H7 (cell line): Measurements from ENCODE around the gene ARHGAP45. TPM values are rescaled to one million over a fixed set of nuclear protein-coding genes. Genes with fewer than 3 reads are reported as not detected.

ENCODE experiments used
- DNase-seq: peaks from one replicate; pipeline ENCODE4 v3.0.0; 2012
- H3K27me3 ChIP-seq: 2 replicates; pipeline ENCODE4 v1.6.0; 2011; ENCODE audit warnings: mild to moderate bottlenecking, low read length; ENCODE audit not compliant: control insufficient read depth, insufficient read depth
- H3K36me3 ChIP-seq: replicated peaks from 2 replicates; pipeline ENCODE4 v1.5.1; 2011; ENCODE audit warnings: low read length; ENCODE audit not compliant: control insufficient read depth, insufficient read depth
- H3K4me3 ChIP-seq: 2 replicates; pipeline ENCODE4 v1.5.1; 2011; ENCODE audit warnings: low read depth, mild to moderate bottlenecking, control low read depth, low read length, moderate library complexity; ENCODE audit not compliant: insufficient read depth
- total RNA-seq: library from RNA; depleted of rRNA; stranded (reverse); fragments of >200 nt; shearing (Covaris generic); gene quantifications from 2 replicates; pipeline ENCODE4 v1.2.3, GENCODE V29; 2014

Gene ARHGAP45
- total RNA-seq, 1 experiment from 2014 or later = 46.0 TPM

DNA sequence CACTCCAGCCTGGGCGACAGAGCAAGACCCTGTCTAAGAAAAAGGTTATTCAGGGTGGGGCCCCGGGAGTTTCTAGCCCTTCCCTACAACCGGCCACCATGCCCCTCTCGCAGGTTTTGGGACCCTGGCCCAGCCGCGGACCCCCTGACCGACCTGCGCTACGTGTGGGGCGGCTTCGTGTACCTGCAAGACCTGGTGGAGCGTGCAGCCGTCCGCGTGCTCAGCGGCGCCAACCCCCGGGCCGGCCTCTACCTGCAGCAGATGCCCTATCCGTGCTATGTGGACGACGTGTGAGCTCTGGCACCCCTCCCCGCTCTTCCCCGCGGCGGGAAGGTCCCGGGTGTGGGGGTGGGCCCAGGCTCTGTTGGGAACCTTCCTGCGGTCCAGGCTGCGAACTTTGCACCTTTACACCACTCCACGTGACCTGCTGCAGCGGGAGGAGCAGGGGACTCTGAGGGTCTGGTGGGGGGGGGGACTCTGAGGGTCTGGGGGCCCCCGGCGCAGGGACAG is 20.8 kb upstream of the ARHGAP45 start:
- DNase-seq = no peak
- Histone ChIP-seq H3K36me3 (no peaks in the 10 kb centered on the region), H3K4me3 (no peak overlapping the region), H3K27me3 (no peaks in the 10 kb centered on the region)

DNA sequence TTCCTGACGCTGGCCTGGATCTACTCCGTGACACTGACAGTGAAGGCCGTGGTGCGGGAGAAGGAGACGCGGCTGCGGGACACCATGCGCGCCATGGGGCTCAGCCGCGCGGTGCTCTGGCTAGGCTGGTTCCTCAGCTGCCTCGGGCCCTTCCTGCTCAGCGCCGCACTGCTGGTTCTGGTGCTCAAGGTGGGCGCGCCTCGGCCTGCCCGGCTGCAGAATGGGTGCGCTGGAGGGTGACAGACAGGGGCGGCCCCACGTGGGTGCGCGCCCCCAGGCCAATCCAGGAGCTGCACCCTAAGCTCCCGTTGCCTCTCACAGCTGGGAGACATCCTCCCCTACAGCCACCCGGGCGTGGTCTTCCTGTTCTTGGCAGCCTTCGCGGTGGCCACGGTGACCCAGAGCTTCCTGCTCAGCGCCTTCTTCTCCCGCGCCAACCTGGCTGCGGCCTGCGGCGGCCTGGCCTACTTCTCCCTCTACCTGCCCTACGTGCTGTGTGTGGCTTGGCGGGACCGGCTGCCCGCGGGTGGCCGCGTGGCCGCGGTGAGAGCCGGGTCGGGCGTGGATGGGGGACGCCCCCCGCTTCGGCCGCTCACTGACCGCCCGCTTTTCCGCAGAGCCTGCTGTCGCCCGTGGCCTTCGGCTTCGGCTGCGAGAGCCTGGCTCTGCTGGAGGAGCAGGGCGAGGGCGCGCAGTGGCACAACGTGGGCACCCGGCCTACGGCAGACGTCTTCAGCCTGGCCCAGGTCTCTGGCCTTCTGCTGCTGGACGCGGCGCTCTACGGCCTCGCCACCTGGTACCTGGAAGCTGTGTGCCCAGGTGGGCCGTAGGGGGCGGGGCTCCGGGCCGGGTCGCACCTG is 19.9 kb upstream of the ARHGAP45 start:
- H3K27me3 ChIP-seq = no peaks in the 10 kb centered on the region
- DNase-seq = no peak
- H3K4me3 ChIP-seq = no peak overlapping the region
- H3K36me3 ChIP-seq = no peaks in the 10 kb centered on the region

DNA sequence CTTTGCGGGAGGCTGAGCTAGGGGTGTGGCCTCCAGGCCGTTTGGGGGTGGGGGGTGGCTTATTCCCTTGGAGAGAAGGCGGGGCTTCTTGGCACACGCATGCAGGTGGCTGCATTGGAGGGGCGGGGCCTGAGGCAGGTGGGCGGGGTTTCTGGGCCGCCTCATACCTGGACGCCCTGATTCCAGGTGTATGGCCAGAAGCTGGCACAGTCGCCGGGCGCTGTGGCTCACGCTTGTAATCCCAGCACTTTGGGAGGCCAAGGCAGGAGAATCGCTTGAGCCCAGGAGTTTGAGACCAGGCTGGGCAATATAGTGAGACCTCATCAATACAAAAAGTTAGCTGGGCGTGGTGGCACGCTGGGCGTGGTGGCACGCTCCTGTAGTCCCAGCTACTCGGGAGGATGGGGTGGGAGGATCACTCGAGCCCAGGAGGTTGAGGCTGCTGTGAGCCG is 19.2 kb upstream of the ARHGAP45 start:
- H3K36me3 ChIP-seq = no peaks in the 10 kb centered on the region
- DNase-seq = peak; percentile 94
- H3K4me3 ChIP-seq = no peak overlapping the region
- no peaks in the 10 kb centered on the region for H3K27me3 ChIP-seq

DNA sequence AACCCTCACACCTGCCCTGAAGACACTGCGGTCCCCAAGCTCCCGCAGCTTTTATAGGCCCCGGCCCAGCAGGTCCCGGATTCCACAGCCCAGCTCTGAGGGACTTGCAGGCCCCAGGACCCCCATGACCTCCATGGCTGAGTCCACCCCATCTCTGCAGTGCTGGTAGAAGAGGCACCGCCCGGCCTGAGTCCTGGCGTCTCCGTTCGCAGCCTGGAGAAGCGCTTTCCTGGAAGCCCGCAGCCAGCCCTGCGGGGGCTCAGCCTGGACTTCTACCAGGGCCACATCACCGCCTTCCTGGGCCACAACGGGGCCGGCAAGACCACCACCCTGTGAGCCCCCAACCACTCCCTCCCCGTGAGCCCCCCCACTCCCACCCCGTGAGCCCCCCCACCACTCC is 17.9 kb upstream of the ARHGAP45 start:
- H3K4me3 ChIP-seq = no peak overlapping the region
- no peaks in the 10 kb centered on the region for H3K36me3 ChIP-seq
- no peak for DNase-seq
- no peaks in the 10 kb centered on the region for H3K27me3 ChIP-seq

DNA sequence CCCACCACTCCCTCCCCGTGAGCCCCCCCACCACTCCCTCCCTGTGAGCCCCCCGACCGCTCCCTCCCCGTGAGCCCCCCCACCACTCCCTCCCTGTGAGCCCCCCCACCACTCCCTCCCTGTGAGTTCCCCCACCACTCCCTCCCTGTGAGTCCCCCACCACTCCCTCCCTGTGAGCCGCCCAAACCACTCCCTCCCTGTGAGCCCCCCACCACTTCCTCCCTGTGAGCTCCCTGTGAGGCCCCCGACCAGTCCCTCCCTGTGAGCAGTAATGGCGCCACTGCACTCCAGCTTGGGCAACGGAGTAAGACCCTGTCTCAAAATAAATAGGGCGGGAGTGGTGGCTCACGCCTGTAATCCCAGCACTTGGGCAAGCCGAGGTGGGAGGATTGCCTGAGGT is 17.2 kb upstream of the ARHGAP45 start:
- Histone ChIP-seq H3K4me3 (no peak overlapping the region), H3K36me3 (no peaks in the 10 kb centered on the region), H3K27me3 (no peaks in the 10 kb centered on the region)
- no peak for DNase-seq

DNA sequence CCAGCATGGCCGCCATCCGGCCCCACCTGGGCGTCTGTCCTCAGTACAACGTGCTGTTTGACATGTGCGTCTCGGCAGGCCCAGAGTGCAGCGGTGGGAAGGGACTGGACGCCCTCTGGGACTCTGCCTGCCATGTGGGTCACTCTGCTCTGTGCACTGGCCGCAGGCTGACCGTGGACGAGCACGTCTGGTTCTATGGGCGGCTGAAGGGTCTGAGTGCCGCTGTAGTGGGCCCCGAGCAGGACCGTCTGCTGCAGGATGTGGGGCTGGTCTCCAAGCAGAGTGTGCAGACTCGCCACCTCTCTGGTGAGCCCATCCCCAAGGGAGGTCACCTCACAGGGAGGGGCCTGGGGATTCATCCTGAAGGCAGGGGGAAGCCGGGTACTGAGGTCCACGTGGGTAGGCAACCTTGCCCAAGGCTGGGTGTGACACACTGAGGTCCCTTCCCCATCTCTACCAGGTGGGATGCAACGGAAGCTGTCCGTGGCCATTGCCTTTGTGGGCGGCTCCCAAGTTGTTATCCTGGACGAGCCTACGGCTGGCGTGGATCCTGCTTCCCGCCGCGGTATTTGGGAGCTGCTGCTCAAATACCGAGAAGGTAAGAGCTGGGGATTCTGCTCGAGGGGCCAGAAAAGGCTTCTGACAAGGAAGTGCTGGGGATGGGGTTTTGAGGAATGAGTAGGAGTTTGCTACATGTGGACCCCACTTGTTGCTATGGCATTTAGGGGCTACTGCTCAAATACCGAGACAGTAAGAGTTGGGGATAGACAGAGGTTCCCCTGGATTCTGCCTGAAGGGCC is 15.8 kb upstream of the ARHGAP45 start:
- Histone ChIP-seq H3K36me3 (no peaks in the 10 kb centered on the region), H3K4me3 (no peak overlapping the region), H3K27me3 (no peaks in the 10 kb centered on the region)
- DNase-seq = no peak

DNA sequence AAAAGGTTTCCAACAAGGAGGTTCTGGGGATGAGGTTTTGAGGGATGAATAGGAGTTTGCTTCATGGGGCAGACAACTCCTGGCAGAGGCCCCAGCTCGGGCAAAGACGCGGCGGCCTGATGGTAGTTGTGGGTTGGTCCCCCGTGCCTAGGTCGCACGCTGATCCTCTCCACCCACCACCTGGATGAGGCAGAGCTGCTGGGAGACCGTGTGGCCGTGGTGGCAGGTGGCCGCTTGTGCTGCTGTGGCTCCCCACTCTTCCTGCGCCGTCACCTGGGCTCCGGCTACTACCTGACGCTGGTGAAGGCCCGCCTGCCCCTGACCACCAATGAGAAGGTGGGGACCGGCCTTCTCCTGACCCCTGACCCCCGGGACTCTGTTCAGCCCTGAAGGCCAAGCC is 15.2 kb upstream of the ARHGAP45 start:
- Histone ChIP-seq H3K36me3 (no peaks in the 10 kb centered on the region), H3K4me3 (no peak overlapping the region), H3K27me3 (no peaks in the 10 kb centered on the region)
- DNase-seq = no peak

DNA sequence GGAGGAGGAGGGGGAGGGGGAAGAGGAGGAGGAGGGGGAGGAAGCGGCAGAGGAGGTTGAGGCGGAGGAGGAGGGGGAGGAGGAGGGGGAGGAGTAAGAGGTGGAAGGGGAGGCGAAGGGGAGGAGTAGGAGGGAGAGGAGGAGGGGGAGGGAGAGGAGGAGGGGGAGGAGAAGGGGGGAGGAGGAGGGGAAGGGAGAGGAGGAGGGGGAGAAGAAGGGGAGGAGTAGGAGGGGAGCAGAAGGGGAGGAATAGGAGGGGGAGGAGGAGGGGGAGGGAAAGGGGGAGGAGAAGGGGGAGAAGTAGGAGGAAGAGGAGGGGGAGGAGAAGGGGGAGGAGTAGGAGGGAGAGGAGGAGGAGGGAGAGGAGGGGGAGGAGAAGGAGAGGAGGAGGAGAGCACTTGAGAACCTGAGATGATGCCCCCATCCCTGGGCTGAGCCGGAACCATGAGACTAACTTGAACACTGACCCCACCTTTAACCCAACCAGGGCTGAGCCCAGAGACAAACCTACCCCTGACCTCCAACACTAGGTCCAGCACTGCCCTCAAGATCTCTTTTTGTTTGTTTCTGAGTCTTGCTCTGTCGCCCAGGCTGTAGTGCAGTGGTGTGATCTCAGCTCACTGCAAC is 14.5 kb upstream of the ARHGAP45 start:
- H3K27me3 ChIP-seq = no peaks in the 10 kb centered on the region
- no peak overlapping the region for H3K4me3 ChIP-seq
- no peak for DNase-seq
- H3K36me3 ChIP-seq = no peaks in the 10 kb centered on the region

DNA sequence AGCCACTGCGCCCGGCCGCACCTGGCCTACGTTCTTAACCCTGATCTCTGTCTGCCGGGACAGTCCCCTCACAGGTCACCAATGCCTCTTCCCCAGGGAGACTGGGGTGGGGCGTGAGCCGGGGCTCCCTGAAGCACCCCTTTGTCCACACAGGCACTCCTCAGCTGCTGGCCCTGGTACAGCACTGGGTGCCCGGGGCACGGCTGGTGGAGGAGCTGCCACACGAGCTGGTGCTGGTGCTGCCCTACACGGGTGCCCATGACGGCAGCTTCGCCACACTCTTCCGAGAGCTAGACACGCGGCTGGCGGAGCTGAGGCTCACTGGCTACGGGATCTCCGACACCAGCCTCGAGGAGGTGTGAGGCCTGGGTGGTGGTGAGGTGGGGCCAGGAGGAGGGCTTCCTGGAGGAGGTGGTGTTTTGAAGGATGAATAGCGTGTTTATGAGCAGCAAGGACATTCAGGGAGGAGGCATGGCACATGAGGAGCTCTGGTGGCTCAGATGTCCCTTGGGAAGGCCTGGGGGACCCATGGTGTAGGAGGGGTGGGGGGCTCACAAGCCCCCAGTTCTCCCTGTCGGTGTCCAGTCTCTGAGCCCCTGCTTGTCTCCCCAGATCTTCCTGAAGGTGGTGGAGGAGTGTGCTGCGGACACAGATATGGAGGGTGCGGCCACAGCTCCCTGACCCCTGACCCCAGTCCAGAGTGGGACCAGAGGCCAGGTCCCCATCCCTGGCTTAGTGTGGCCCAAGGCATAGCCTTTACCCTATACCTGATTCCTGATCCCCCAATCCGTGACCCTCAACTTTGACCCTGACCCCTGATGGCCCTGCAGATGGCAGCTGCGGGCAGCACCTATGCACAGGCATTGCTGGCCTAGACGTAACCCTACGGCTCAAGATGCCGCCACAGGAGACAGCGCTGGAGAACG is 13.5 kb upstream of the ARHGAP45 start:
- H3K27me3 ChIP-seq = no peaks in the 10 kb centered on the region
- no peak for DNase-seq
- H3K36me3 ChIP-seq = no peaks in the 10 kb centered on the region
- H3K4me3 ChIP-seq = no peak overlapping the region

DNA sequence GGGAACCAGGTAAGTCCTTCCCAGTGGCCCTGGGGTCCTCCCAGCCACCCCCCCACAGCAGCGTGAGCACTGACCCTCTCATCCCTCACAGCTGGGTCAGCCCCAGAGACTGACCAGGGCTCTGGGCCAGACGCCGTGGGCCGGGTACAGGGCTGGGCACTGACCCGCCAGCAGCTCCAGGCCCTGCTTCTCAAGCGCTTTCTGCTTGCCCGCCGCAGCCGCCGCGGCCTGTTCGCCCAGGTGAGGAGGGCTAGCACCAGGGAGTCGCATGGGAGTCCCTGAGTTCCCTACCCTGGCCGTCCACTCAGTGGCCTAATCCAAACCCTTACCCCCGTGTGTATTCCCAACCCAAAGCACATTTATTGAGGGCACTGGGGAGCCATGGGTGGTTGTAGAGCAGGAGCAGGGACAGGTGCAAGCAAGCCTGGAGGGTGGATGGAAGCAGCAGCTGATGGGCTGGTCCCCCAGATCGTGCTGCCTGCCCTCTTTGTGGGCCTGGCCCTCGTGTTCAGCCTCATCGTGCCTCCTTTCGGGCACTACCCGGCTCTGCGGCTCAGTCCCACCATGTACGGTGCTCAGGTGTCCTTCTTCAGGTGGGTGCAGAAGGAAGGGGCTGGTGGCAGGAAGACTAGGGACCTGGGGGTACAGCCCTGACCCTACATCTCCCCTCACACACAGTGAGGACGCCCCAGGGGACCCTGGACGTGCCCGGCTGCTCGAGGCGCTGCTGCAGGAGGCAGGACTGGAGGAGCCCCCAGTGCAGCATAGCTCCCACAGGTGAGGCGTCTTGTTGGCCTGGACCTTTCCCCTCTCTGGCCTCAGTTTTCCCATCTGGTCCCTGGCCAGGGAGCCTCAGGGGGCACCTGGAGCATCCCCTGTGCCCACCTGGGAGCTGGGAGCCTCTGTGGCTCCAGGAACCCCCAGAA is 12.6 kb upstream of the ARHGAP45 start:
- no peak for DNase-seq
- Histone ChIP-seq H3K4me3 (no peak overlapping the region), H3K27me3 (no peaks in the 10 kb centered on the region), H3K36me3 (no peaks in the 10 kb centered on the region)

DNA sequence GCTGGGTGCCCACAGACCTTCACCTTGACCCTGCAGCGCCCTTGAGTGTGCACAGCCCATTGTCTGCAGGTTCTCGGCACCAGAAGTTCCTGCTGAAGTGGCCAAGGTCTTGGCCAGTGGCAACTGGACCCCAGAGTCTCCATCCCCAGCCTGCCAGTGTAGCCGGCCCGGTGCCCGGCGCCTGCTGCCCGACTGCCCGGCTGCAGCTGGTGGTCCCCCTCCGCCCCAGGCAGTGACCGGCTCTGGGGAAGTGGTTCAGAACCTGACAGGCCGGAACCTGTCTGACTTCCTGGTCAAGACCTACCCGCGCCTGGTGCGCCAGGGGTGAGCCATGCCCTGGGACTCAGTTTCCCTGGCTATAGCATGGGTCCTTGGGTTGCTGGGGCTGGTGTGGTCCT is 11.9 kb upstream of the ARHGAP45 start:
- H3K36me3 ChIP-seq = no peaks in the 10 kb centered on the region
- DNase-seq = no peak

DNA sequence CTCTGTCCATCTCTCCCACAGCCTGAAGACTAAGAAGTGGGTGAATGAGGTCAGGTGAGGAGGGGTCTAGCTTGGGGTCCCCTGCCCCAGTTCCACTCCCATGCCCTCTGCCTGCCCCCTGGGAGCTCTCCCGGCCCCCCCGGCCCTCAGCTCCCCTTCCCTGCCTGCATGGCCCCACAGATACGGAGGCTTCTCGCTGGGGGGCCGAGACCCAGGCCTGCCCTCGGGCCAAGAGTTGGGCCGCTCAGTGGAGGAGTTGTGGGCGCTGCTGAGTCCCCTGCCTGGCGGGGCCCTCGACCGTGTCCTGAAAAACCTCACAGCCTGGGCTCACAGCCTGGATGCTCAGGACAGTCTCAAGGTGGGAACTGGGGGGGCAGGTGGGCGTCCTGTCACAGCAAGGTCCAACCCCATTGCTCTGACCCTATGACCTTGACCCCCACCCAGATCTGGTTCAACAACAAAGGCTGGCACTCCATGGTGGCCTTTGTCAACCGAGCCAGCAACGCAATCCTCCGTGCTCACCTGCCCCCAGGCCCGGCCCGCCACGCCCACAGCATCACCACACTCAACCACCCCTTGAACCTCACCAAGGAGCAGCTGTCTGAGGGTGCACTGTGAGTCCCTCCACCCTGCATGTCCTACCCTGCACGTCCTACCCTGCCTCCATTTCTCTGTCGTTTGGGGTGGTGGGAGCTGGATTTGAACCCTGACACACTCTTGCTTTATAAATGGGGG is 10.9 kb upstream of the ARHGAP45 start:
- Histone ChIP-seq H3K36me3 (peaks cover 1% of the 10 kb centered on the region; the same call in 1 of the 2 replicates), H3K4me3 (no peak overlapping the region), H3K27me3 (no peaks in the 10 kb centered on the region)
- DNase-seq = no peak

More for the DNA sequence above, 11.9 kb upstream of the ARHGAP45 start:
- Histone ChIP-seq H3K27me3 (no peaks in the 10 kb centered on the region), H3K4me3 (no peak overlapping the region)
